SW480 (cell line): ENCODE data around the gene CLIC4.
"Not testable (repeated sequence)": the region's sequence is repeated elsewhere in the genome, so short reads cannot be mapped to it uniquely, and the experiment has no call there.

Experiments used
- DNase-seq: peaks from one replicate; pipeline ENCODE4 v3.0.0-alpha.2; 2016; ENCODE audit warnings: low spot score

The CLIC4 gene

GRCh38 chr1:24822887-24823286, 77.6 kb downstream of the CLIC4 start:
- DNase-seq = no peak

- not testable (repeated sequence) for DNase-seq
These were observed 78.2 kb downstream of the CLIC4 start for GRCh38 chr1:24823486-24823885.

- no peak for DNase-seq
These were observed 79.9 kb downstream of the CLIC4 start for GRCh38 chr1:24825174-24825573.

GRCh38 chr1:24826510-24826909, 81.3 kb downstream of the CLIC4 start:
- DNase-seq = no peak

GRCh38 chr1:24827379-24828135, 82.3 kb downstream of the CLIC4 start:
- no peak for DNase-seq

- no peak for DNase-seq
These were observed 83.1 kb downstream of the CLIC4 start for GRCh38 chr1:24828183-24828886.

- no peak for DNase-seq
These were observed 83.6 kb downstream of the CLIC4 start for GRCh38 chr1:24828887-24829192.

- DNase-seq = peak; percentile 79
These were observed 85.5 kb downstream of the CLIC4 start for GRCh38 chr1:24830680-24831272.

- no peak for DNase-seq
These were observed 96.3 kb downstream of the CLIC4 start for GRCh38 chr1:24841593-24841992.

- no peak for DNase-seq
These were observed 101.4 kb downstream of the CLIC4 start for GRCh38 chr1:24846671-24847070.

GRCh38 chr1:24847995-24848881, 103.0 kb downstream of the CLIC4 start:
- peak; percentile 93 for DNase-seq

- DNase-seq = peak; percentile 43
These were observed 104.5 kb downstream of the CLIC4 start for GRCh38 chr1:24849672-24850295.

- no peak for DNase-seq
These were observed 105.2 kb downstream of the CLIC4 start for GRCh38 chr1:24850328-24850920.

- DNase-seq = no peak
These were observed 108.4 kb downstream of the CLIC4 start for GRCh38 chr1:24853649-24854048.

- DNase-seq = no peak
These were observed 110.2 kb downstream of the CLIC4 start for GRCh38 chr1:24855474-24855873.

- no peak for DNase-seq
These were observed 111.7 kb downstream of the CLIC4 start for GRCh38 chr1:24856787-24857506.

- DNase-seq = no peak
These were observed 112.4 kb downstream of the CLIC4 start for GRCh38 chr1:24857507-24858133.

- no peak for DNase-seq
These were observed 113.0 kb downstream of the CLIC4 start for GRCh38 chr1:24858277-24858676.

GRCh38 chr1:24859063-24860010, 114.1 kb downstream of the CLIC4 start:
- no peak for DNase-seq
